SK-N-SH (cell line): ENCODE data around the gene REPS2. TPM values are rescaled to one million over a fixed set of nuclear protein-coding genes. Genes with fewer than 3 reads are reported as not detected.
A peak's percentile ranks its signal among the peaks of the same experiment; 100 is the strongest.

ENCODE experiments used
- CTCF ChIA-PET: fragments of 300-600, 350-600 bp; formaldehyde crosslinking; extraction: SDS; loops from one replicate; lab custom pipeline; 2021; lab: Yijun Ruan, JAX
- POLR2A ChIA-PET: fragments of 350-600 bp; sonication (Branson Sonifier 250); formaldehyde crosslinking; extraction: SDS; loops from one replicate; lab custom pipeline; 2020; ENCODE audit warnings: antibody characterized with exemption, inconsistent platforms; lab: Yijun Ruan, JAX
- DNase-seq: peaks from one replicate; pipeline ENCODE4 v3.0.0; 2012
- H2AFZ ChIP-seq: fragments of 200-600 bp; sonication (generic); 2 replicates; pipeline ENCODE4 v1.8.1; 2016; ENCODE audit warnings: antibody characterized with exemption, mild to moderate bottlenecking, low read depth
- H3F3A ChIP-seq: fragments of 200-600 bp; sonication (generic); replicated peaks from 2 replicates; pipeline ENCODE3; 2016; ENCODE audit warnings: antibody characterized with exemption, mild to moderate bottlenecking; ENCODE audit not compliant: insufficient read depth
- H3K27ac ChIP-seq, 2 experiments: fragments of 200-500 bp in 1 of 2; fragments of 200-600 bp in 1 of 2; sonication (Bioruptor generic) in 1 of 2; sonication (generic), shearing (Covaris generic) in 1 of 2; 2 replicates each; pipeline versions ENCODE4 v1.5.1 to v1.6.1; 2014 to 2016; ENCODE audit warnings: low read depth in 2 of 2, inconsistent platforms in 1 of 2, low read length in 1 of 2, mild to moderate bottlenecking in 1 of 2, mixed read lengths in 1 of 2
- H3K27me3 ChIP-seq: fragments of 200-600 bp; sonication (generic), shearing (Covaris generic); 2 replicates; pipeline ENCODE4 v1.6.1; 2016; ENCODE audit warnings: mixed run types; ENCODE audit not compliant: insufficient read depth
- H3K36me3 ChIP-seq, 2 experiments: fragments of 200-500 bp in 1 of 2; fragments of 200-600 bp in 1 of 2; sonication (Bioruptor generic) in 1 of 2; sonication (generic) in 1 of 2; replicated peaks in 1 of 2; 2 replicates each; pipeline versions ENCODE3 to v1.5.1; 2014 to 2016; ENCODE audit warnings: low read length in 1 of 2, mild to moderate bottlenecking in 1 of 2; ENCODE audit not compliant: insufficient read depth in 2 of 2, control insufficient read depth in 1 of 2
- H3K4me1 ChIP-seq, 2 experiments: fragments of 200-500 bp in 1 of 2; fragments of 200-600 bp in 1 of 2; sonication (Bioruptor generic) in 1 of 2; sonication (generic), shearing (Covaris generic) in 1 of 2; 2 replicates each; pipeline versions ENCODE4 v1.5.1 to v1.6.1; 2014 to 2016; ENCODE audit warnings: low read depth in 1 of 2, low read length in 1 of 2, mixed run types in 1 of 2; ENCODE audit not compliant: insufficient read depth in 2 of 2, control insufficient read depth in 1 of 2
- H3K4me2 ChIP-seq: fragments of 200-600 bp; sonication (generic), shearing (Covaris generic); 2 replicates; pipeline ENCODE4 v1.6.1; 2017; ENCODE audit warnings: mixed run types
- H3K4me3 ChIP-seq, 2 experiments: fragments of 200-500 bp in 1 of 2; fragments of 200-600 bp in 1 of 2; sonication (Bioruptor generic) in 1 of 2; sonication (generic), shearing (Covaris generic) in 1 of 2; 2 replicates each; pipeline versions ENCODE4 v1.5.1 to v1.8.1; 2014 to 2016; ENCODE audit warnings: low read depth in 2 of 2, inconsistent platforms in 1 of 2, low read length in 1 of 2, mild to moderate bottlenecking in 1 of 2, mixed read lengths in 1 of 2, moderate library complexity in 1 of 2
- H3K79me2 ChIP-seq: fragments of 200-600 bp; sonication (generic); 2 replicates; pipeline ENCODE4 v1.8.1; 2017; ENCODE audit warnings: mild to moderate bottlenecking; ENCODE audit not compliant: insufficient read depth
- H3K9ac ChIP-seq: fragments of 200-600 bp; sonication (generic); 2 replicates; pipeline ENCODE4 v1.6.1; 2017; ENCODE audit warnings: mixed run types
- H3K9me2 ChIP-seq: fragments of 200-600 bp; sonication (generic); 2 replicates; pipeline ENCODE4 v1.6.1; 2017; ENCODE audit warnings: mixed run types
- H3K9me3 ChIP-seq: fragments of 200-600 bp; sonication (generic); 2 replicates; pipeline ENCODE4 v1.6.1; 2017; ENCODE audit warnings: mixed run types, mild to moderate bottlenecking, moderate library complexity
- H4K20me1 ChIP-seq: fragments of 200-600 bp; sonication (generic); 2 replicates; pipeline ENCODE4 v1.6.1; 2017; ENCODE audit warnings: mild to moderate bottlenecking, mixed run types; ENCODE audit not compliant: insufficient read depth
- ELF1 ChIP-seq: IDR thresholded peaks from 2 replicates; pipeline ENCODE4 v1.4.0; 2012
- FOSL2 ChIP-seq: IDR thresholded peaks from 2 replicates; pipeline ENCODE4 v1.4.0; 2012; ENCODE audit warnings: low read depth, mild to moderate bottlenecking, moderate library complexity, borderline replicate concordance
- GABPA ChIP-seq: IDR thresholded peaks from 2 replicates; pipeline ENCODE4 v1.4.0; 2012; ENCODE audit warnings: low read depth, mild to moderate bottlenecking
- GATA2 ChIP-seq: sonication (generic); formaldehyde crosslinking; IDR thresholded peaks from 2 replicates; pipeline ENCODE4 v1.5.0; 2020; ENCODE audit warnings: mild to moderate bottlenecking, missing genetic modification reagents
- MXI1 ChIP-seq: IDR thresholded peaks from 2 replicates; pipeline ENCODE4 v1.6.1; 2012; ENCODE audit warnings: mild to moderate bottlenecking, low read depth, low read length, improper control_type of control experiment
- NRF1 ChIP-seq: IDR thresholded peaks from 2 replicates; pipeline ENCODE4 v1.6.1; 2012; ENCODE audit warnings: low read depth, mild to moderate bottlenecking, low read length
- POLR2AphosphoS5 ChIP-seq: IDR thresholded peaks from 2 replicates; pipeline ENCODE4 v1.6.1; 2012; ENCODE audit warnings: low read depth, low read length
- REST ChIP-seq: IDR thresholded peaks from 2 replicates; pipeline ENCODE4 v1.6.1; 2012; ENCODE audit warnings: mild to moderate bottlenecking, low read depth, low read length, moderate library complexity
- RFX5 ChIP-seq: IDR thresholded peaks from 2 replicates; pipeline ENCODE4 v1.6.1; 2012; ENCODE audit warnings: mild to moderate bottlenecking, improper control_type of control experiment, low read length
- TCF12 ChIP-seq: IDR thresholded peaks from 2 replicates; pipeline ENCODE4 v1.4.0; 2012
- YY1 ChIP-seq: IDR thresholded peaks from 2 replicates; pipeline ENCODE4 v1.4.0; 2012; ENCODE audit warnings: low read depth, mild to moderate bottlenecking
- WGBS: methylation state at CpG from one replicate; pipeline ENCODE4 v1.1.6; 2017; ENCODE audit warnings: low lambda C conversion rate; 5-methylcytosine and 5-hydroxymethylcytosine counted together
- polyA plus RNA-seq, 3 experiments: library from polyadenylated mRNA; depleted of rRNA; stranded (reverse); fragments of >200 nt; gene quantifications; 2 replicates each; pipeline ENCODE4 v1.2.3, GENCODE V29; 2012
- TF ChIP-seq, protein P1 (sequence below): IDR thresholded peaks from 2 replicates; pipeline ENCODE4 v1.4.0; 2012; ENCODE audit warnings: low read depth, borderline replicate concordance

Gene REPS2
- polyA plus RNA-seq, 1 of the 3 experiments (the other 2 are of a cell fraction), result 0.62 TPM

DNA sequence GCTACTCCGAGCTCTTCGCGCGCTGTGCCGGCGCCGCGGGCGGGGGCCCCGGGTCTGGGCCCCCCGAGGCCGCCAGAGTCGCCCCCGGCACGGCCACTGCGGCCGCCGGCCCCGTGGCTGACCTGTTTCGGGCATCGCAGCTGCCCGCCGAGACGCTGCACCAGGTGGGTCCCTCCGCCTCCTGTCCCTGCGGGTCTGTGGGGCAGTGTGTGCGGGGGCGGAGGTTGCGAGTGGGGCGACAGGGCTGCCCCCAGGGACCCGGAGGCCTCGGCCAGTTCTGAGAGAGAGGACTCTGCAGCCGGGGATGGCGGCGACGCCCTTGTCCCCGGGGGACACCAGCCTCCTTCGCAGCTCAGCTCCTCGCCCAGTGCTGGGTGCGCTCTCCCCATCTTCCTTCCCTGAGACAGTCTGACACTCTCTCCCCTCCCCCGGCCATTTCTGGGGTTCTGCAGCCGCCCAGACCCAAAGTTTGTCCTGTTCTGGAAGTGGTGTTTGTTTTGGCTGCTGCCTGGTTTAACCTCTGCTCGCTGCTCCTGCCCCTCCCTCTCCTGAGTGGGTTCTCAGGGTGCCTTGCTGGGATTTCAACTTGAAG lies 609 bp downstream of the REPS2 start:
- CTCF ChIA-PET, result interaction anchor here (1.3 kb wide), 1 partner anchor 99 kb away, joined by 3 read pairs; no protein-coding TSS in a partner anchor
- POLR2A ChIA-PET, result interaction anchor here (0.8 kb wide), 1 partner anchor 64 kb away, joined by 5 read pairs; no protein-coding TSS in a partner anchor

More for the DNA sequence above, 609 bp downstream of the REPS2 start:
- no peaks in the 10 kb centered on the region for H3K36me3 ChIP-seq
- no peaks in the 10 kb centered on the region for H4K20me1 ChIP-seq
- 0% methylated on average over 3 of the region's 43 CpGs for WGBS
- H3K4me3 ChIP-seq, result peak overlapping the region; percentile 58 to 62
- no peak overlapping the region for H3K27ac ChIP-seq
- no peaks in the 10 kb centered on the region for H3K9me2 ChIP-seq
- H3K9ac ChIP-seq, result no peak overlapping the region; the same call in 1 of the 2 replicates
- H3K4me1 ChIP-seq, result peaks cover 0 to 2% of the 10 kb centered on the region in 2 experiments; a peak in 1 of 4 replicates
- H3F3A ChIP-seq, result no peaks in the 10 kb centered on the region
- no peak for TF ChIP-seq NRF1
- no peak for TF ChIP-seq REST
- no peak for TF ChIP-seq POLR2AphosphoS5
- TF ChIP-seq YY1, result no peak
- TF ChIP-seq ELF1, result no peak
- TF ChIP-seq GABPA, result no peak
- TF ChIP-seq FOSL2, result no peak
- no peak for TF ChIP-seq TCF12
- no peak for TF ChIP-seq MXI1
- TF ChIP-seq GATA2 (CRISPR knock-in tag), result no peak
- TF ChIP-seq, protein P1, sequence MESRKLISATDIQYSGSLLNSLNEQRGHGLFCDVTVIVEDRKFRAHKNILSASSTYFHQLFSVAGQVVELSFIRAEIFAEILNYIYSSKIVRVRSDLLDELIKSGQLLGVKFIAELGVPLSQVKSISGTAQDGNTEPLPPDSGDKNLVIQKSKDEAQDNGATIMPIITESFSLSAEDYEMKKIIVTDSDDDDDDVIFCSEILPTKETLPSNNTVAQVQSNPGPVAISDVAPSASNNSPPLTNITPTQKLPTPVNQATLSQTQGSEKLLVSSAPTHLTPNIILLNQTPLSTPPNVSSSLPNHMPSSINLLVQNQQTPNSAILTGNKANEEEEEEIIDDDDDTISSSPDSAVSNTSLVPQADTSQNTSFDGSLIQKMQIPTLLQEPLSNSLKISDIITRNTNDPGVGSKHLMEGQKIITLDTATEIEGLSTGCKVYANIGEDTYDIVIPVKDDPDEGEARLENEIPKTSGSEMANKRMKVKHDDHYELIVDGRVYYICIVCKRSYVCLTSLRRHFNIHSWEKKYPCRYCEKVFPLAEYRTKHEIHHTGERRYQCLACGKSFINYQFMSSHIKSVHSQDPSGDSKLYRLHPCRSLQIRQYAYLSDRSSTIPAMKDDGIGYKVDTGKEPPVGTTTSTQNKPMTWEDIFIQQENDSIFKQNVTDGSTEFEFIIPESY, result no peak
- TF ChIP-seq RFX5, result no peak
- TF ChIP-seq, all 33 proteins: peak for 0
- Histone ChIP-seq H3K9me3 (no peaks in the 10 kb centered on the region), H2AFZ (peak overlapping the region; percentile 56; the same call in 1 of the 2 replicates), H3K79me2 (no peaks in the 10 kb centered on the region), H3K4me2 (peak overlapping the region; percentile 71), H3K27me3 (0 out of 2 replicates have a peak, but pooled peaks cover 7% of the 10 kb centered on the region)
- DNase-seq, result no peak
